ENCODE measurements around the gene CALR3.

The CALR3 gene

DNA sequence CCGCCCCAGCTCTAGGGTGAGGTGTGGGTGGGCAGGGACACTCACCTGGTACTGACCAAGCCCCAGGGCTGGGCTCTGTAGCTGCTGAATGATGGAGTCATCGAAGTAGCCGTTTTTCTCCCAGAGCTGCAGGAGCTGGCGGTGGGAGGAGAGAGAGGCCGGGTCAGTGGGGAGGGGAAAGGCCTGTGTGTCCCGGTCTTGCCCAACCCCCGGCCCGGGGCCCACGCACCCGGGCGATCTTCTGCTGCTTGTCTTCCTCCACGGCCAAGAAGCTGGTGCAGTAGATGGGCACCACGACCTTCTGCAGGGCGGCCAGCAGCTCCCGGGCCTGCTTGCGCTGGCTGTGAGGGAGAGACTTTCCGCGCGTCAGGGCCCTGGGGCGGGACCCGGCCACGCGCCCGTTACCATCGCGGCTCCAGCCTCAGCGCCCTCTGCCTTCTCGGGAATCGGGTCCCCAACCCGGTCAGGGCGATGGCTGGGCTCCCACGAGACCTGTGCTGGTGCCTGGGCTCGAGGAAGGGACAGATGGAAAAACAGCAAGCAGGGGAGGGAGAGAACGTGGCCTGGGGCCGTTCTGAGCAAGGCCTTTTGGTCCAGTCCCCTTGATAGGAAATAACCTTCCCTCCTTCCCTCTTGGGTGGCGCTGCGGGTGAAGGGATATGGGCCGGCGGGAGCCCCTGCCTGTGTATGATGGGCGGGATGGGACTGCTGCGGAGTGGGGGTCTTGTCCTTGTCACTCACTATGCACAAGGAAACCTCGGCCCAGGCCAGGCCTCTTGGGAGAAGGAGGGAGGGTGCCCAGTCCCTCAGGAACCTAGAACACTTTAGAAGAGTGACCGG is 34.8 kb upstream of the CALR3 start:
- no peak overlapping the region for H3K4me3 ChIP-seq (ENCODE audit: low read depth, low read length)
- TF ChIP-seq, protein P1, sequence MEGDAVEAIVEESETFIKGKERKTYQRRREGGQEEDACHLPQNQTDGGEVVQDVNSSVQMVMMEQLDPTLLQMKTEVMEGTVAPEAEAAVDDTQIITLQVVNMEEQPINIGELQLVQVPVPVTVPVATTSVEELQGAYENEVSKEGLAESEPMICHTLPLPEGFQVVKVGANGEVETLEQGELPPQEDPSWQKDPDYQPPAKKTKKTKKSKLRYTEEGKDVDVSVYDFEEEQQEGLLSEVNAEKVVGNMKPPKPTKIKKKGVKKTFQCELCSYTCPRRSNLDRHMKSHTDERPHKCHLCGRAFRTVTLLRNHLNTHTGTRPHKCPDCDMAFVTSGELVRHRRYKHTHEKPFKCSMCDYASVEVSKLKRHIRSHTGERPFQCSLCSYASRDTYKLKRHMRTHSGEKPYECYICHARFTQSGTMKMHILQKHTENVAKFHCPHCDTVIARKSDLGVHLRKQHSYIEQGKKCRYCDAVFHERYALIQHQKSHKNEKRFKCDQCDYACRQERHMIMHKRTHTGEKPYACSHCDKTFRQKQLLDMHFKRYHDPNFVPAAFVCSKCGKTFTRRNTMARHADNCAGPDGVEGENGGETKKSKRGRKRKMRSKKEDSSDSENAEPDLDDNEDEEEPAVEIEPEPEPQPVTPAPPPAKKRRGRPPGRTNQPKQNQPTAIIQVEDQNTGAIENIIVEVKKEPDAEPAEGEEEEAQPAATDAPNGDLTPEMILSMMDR (IDR thresholded peaks at IDR 0.05; ENCODE audit: low read depth, low read length, missing control alignments): no peak
- DNase-seq (ENCODE audit: low read depth): no peak

DNA sequence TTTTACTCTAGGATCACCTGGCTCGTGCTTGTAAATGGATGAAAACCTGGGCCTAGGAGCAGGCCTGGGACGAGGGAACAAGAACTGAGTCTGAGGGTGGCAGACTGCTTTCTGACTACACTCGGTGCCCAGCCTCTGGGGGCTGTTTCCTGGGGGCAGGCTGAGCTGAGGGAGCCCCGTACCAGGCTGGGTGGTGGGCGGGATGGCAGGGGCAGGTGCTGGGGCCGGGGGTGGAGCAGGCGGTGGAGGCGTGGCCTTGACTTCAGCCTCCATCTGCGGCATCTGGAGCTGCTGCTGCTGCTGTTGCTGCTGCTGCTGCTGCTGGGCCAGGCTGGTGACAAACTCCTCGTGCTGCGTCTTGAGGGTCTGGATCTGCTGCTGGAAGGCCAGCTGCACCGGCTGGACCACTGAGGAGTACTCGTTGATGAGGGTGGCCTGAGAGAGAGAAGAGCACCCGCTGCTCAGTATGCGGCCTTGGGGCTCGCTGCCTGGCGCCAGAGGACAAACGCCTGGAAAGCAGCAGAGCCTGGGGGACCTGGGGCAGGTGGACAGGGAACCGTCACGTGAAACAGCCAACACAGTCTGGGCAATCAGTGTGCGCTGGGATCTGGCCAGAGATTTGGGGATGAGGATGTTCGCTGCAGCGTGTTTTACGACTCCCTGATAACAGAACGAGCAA is 33.6 kb upstream of the CALR3 start:
- DNase-seq (ENCODE audit: low read depth): no peak
- no peak overlapping the region for H3K4me3 ChIP-seq (ENCODE audit: low read depth, low read length)
- TF ChIP-seq, protein P1 (IDR thresholded peaks at IDR 0.05; ENCODE audit: low read depth, low read length, missing control alignments): no peak

DNA sequence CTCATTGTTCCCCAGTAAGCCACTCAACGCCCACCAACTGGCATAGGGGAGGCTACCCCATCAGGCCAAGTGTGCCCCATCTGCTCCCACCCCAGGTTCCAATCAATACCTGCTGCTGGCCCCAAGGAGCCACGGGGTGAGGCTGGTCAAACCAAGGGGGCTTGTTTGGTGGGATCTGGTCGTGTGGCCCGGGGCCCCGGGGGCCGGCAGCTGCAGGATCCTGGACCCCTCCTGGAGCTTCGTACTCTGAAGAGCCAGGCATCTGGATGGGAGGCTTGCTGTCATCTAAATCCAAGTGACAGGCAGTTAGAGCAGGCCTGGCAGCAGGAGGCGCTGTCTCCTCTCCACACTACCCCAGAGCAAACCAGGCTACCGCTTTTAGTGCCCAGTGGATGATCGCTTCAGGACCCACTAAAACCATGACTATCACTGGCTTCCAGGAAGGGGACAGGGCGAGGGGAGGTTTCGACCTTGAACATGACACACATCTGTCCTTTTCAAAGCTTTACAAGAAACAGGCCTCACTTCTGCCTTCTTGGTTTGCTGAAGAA is 32.1 kb upstream of the CALR3 start:
- no peak for DNase-seq (ENCODE audit: low read depth)
- TF ChIP-seq, protein P1 (IDR thresholded peaks at IDR 0.05; ENCODE audit: low read depth, low read length, missing control alignments): peak; percentile 74
- no peak overlapping the region for H3K4me3 ChIP-seq (ENCODE audit: low read depth, low read length)

DNA sequence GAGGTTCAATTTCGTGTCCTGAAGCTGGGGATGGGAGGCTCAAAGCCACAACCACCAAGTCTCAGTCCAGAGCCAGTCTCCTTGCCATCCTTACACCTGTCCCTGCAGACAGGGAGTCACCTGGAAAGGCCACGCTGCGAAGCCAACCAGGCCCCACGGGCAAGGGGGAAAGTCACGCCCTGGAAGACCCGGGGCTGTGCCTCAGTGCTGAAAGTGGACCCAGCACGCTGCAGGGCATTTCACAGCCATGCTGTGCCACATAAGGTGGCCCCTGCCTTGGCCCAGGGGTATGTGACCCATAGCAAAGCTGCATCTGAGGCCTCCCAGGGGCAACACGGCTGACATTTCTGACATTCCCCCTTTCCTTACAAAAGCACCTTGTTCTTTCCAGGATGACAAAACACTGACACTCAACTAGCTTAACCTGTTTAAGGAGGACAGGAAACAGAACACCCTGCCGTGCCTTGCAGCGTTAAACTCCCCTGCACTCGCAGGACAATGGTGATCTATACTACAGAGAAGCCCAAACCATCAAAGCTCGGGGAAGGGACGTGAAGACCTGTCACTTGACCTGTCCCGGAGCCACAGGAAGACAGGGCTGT is 31.5 kb upstream of the CALR3 start:
- no peak for DNase-seq (ENCODE audit: low read depth)
- H3K4me3 ChIP-seq (ENCODE audit: low read depth, low read length): no peak overlapping the region
- TF ChIP-seq, protein P1 (IDR thresholded peaks at IDR 0.05; ENCODE audit: low read depth, low read length, missing control alignments): no peak

DNA sequence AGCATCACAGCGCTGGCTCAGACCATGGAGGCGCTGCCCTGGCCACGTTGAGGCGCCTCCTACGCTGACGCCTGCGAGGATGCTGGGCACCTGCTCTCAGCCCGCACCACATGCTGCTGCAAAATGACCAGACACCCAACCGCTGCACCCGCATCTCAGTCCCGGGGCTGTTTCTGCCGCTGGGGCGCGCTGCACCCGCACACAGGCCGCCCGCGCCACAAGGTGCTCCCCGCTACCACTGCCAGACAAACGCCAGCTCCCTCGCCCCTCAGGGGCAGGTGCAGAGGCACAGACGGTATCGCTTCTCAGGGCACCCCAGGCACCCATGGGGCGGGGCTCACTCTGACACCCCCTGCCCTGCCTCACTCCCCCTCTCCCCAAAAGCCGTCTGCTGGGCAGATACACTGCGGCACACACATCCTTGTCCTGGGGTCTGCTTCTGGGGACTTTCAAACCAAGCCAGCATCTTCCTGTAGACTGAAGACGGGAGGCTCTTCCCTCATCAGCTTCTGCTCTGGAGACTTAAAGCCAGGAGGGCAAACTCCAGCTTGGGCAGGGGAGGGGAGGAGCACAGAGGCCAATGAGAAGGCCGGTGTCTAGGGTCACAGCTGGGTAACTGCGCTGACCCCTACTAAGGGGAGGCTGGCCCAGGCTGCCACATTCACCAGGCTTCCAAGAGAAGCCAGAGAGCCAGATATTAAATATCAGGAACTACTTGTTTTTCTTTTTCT is 29.9 kb upstream of the CALR3 start:
- TF ChIP-seq, protein P1 (IDR thresholded peaks at IDR 0.05; ENCODE audit: low read depth, low read length, missing control alignments): no peak
- DNase-seq (ENCODE audit: low read depth): no peak
- H3K4me3 ChIP-seq (ENCODE audit: low read depth, low read length): no peak overlapping the region

DNA sequence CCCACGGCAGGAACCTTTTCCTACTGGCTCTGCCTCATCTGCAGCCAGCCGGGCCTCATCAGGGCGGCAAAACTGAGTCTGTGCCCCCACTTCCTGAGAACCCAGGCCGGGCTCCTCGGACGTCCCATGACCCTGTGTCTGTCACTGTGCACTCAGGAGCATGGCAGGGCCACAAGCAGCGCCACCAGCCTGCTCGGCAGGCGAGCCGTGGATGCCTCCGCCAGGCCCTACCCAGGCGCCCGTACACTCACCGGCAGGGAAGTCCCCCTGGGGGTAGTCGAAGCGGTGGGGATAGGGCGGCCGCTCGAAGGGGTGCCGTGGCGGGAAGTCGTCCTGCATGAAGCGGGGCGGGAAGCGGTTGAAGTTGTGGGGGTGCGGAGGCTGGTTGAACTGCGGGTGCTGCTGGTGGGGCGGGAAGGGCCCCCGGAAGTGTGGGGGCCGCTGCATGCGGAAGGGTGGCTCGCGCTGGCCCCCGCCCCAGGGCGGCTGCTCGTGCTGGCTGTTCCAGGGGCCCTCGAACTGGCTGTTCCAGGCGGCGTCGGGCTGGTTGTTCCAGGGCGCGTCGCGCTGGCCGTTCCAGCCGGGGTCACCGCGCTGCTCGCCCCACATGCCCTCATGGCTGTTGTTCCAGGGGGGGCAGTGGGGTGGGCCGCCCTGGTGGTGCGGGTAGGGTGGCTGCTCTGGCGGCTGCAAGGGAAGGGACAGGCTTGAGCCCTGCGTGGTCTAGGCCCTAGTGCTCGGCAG is 29.2 kb upstream of the CALR3 start:
- no peak for DNase-seq (ENCODE audit: low read depth)
- TF ChIP-seq, protein P1 (IDR thresholded peaks at IDR 0.05; ENCODE audit: low read depth, low read length, missing control alignments): no peak
- H3K4me3 ChIP-seq (ENCODE audit: low read depth, low read length): no peak overlapping the region

Measured in GM12864 (cell line).